ENCODE measurements around the gene SPATA16. TPM values are rescaled to one million over a fixed set of nuclear protein-coding genes. Genes with fewer than 3 reads are reported as not detected.
"Not testable (repeated sequence)": the region's sequence is repeated elsewhere in the genome, so short reads cannot be mapped to it uniquely, and the experiment has no call there.

SPATA16 gene
- total and polyA plus RNA-seq, 8 donors, result not detected

GRCh38 chr3:172903642-172904320 lies 237.3 kb downstream of the SPATA16 start:
- intact Hi-C loops (cut with DNase I), result no loop called here
- Histone ChIP-seq H3K4me1 (no peaks in the 10 kb centered on the region), H3K4me3 (no peak overlapping the region), H3K27ac (no peak overlapping the region), H3K36me3 (no peaks in the 10 kb centered on the region), H3K27me3 (no peaks in the 10 kb centered on the region), H3K9me3 (no peaks in the 10 kb centered on the region)
- no peak for TF ChIP-seq CTCF (IDR thresholded peaks at IDR 0.05)
- ATAC-seq (no peak), DNase-seq (peak in 2 of 4 donors; percentile 42 to 53)

- H3K27me3 ChIP-seq, result no peaks in the 10 kb centered on the region
- TF ChIP-seq CTCF (IDR thresholded peaks at IDR 0.05), result no peak
- H3K9me3 ChIP-seq, result peaks cover 0 to 3% of the 10 kb centered on the region in 2 donors
- intact Hi-C loops (cut with DNase I), result no loop called here
- no peak overlapping the region for H3K4me3 ChIP-seq
- ATAC-seq, result no peak
- no peaks in the 10 kb centered on the region for H3K36me3 ChIP-seq
- H3K4me1 ChIP-seq, result no peaks in the 10 kb centered on the region
- no peak overlapping the region for H3K27ac ChIP-seq
- DNase-seq, result no peak
Observed at GRCh38 chr3:172892158-172892557, 248.9 kb downstream of the SPATA16 start.

- H3K27me3 ChIP-seq, result no peaks in the 10 kb centered on the region
- no peak for TF ChIP-seq CTCF (IDR thresholded peaks at IDR 0.05)
Observed at GRCh38 chr3:172885704-172886103, 255.3 kb downstream of the SPATA16 start.

GRCh38 chr3:172882563-172882962 lies 258.5 kb downstream of the SPATA16 start:
- no peak for TF ChIP-seq CTCF (IDR thresholded peaks at IDR 0.05)

More at GRCh38 chr3:172885704-172886103, 255.3 kb downstream of the SPATA16 start:
- H3K4me3 ChIP-seq, result no peak overlapping the region
- no peak for DNase-seq
- no peak for ATAC-seq
- peaks cover 0 to 3% of the 10 kb centered on the region in 2 donors for H3K9me3 ChIP-seq
- H3K27ac ChIP-seq, result no peak overlapping the region
- no peaks in the 10 kb centered on the region for H3K4me1 ChIP-seq
- H3K36me3 ChIP-seq, result no peaks in the 10 kb centered on the region
- intact Hi-C loops (cut with DNase I), result no loop called here

GRCh38 chr3:172879381-172879780 lies 261.7 kb downstream of the SPATA16 start:
- H3K4me3 ChIP-seq; H3K4me1 ChIP-seq; H3K36me3 ChIP-seq; intact Hi-C loops (cut with DNase I); DNase-seq; H3K27me3 ChIP-seq; ATAC-seq; H3K27ac ChIP-seq; H3K9me3 ChIP-seq: not testable (repeated sequence)

More at GRCh38 chr3:172882563-172882962, 258.5 kb downstream of the SPATA16 start:
- ATAC-seq (no peak), DNase-seq (no peak)
- H3K4me1 ChIP-seq, result no peaks in the 10 kb centered on the region
- no peak overlapping the region for H3K4me3 ChIP-seq
- no peaks in the 10 kb centered on the region for H3K9me3 ChIP-seq
- no peaks in the 10 kb centered on the region for H3K36me3 ChIP-seq
- H3K27me3 ChIP-seq, result no peaks in the 10 kb centered on the region
- intact Hi-C loops (cut with DNase I), result no loop called here
- no peak overlapping the region for H3K27ac ChIP-seq

GRCh38 chr3:172877011-172877410 lies 264.0 kb downstream of the SPATA16 start:
- DNase-seq, result peak in 1 of 4 donors; percentile 48
- intact Hi-C loops (cut with DNase I), result no loop called here
- ATAC-seq, result peak; percentile 93
- Histone ChIP-seq H3K27me3 (no peaks in the 10 kb centered on the region), H3K4me1 (no peaks in the 10 kb centered on the region), H3K9me3 (no peaks in the 10 kb centered on the region), H3K4me3 (no peak overlapping the region), H3K36me3 (no peaks in the 10 kb centered on the region), H3K27ac (no peak overlapping the region)
- no peak for TF ChIP-seq CTCF (IDR thresholded peaks at IDR 0.05)
